Body of pancreas (tissue), 4 donors: ENCODE data around the gene PTPRB. TPM values are rescaled to one million over a fixed set of nuclear protein-coding genes. Genes with fewer than 3 reads are reported as not detected.

Experiments
- ATAC-seq: fragments of 150-250 bp; one replicate; pipeline ENCODE4 v1.9.1; 2016
- DNase-seq, 4 donors: peaks; one replicate each; pipeline ENCODE4 v3.0.0-alpha.2; 2019
- H3K27ac ChIP-seq, 4 donors: fragments of 200-600 bp; sonication (generic); 1 replicate in 3 of 4; 2 replicates in 1 of 4; pipeline versions ENCODE4 v1.5.1 to v1.6.1; 2016 to 2019; ENCODE audit warnings: mild to moderate bottlenecking in 1 of 4, mixed read lengths in 1 of 4, moderate library complexity in 1 of 4
- H3K27me3 ChIP-seq, 2 donors: fragments of 200-600 bp; sonication (generic); one replicate each; pipeline ENCODE4 v1.6.0; 2016; ENCODE audit warnings: mild to moderate bottlenecking in 1 of 2
- H3K36me3 ChIP-seq, 2 donors: fragments of 200-600 bp; sonication (generic); replicated peaks in 1 of 2; 2 replicates each; pipeline ENCODE4 v1.5.1; 2016; ENCODE audit warnings: low read depth in 2 of 2; ENCODE audit not compliant: insufficient read depth in 1 of 2
- H3K4me1 ChIP-seq: fragments of 200-600 bp; sonication (generic); one replicate; pipeline ENCODE4 v1.6.0; 2016
- H3K4me3 ChIP-seq, 2 donors: fragments of 200-600 bp; sonication (generic); 1 replicate in 1 of 2; 2 replicates in 1 of 2; pipeline ENCODE4 v1.5.1; 2016 to 2019
- H3K9me3 ChIP-seq, 3 donors: fragments of 200-600 bp; sonication (generic); 1 replicate in 2 of 3; 2 replicates in 1 of 3; pipeline ENCODE4 v1.5.1; 2016
- POLR2A ChIP-seq, 3 donors: fragments of 450-650 bp; IDR thresholded peaks; one replicate each; pipeline ENCODE4 v1.6.1; 2016; ENCODE audit warnings: antibody characterized with exemption in 3 of 3, mild to moderate bottlenecking in 2 of 3
- WGBS, 2 donors: methylation state at CpG; one replicate each; pipeline ENCODE4 v1.1.5; 2017; 5-methylcytosine and 5-hydroxymethylcytosine counted together
- intact Hi-C: fragments of 100-400 bp; cut with DNase I; formaldehyde crosslinking; loops from one replicate; pipeline ENCODE4 v1.15.1; 2023
- total RNA-seq, 2 donors: library from RNA; depleted of rRNA; stranded (reverse); fragments of >200 nt; gene quantifications; one replicate each; pipeline ENCODE4 v1.1.0, GENCODE V29; 2016
- TF ChIP-seq, protein P1 (sequence below), 7 experiments: fragments of 450-650 bp in 4 of 7; fragments of 200-600 bp in 3 of 7; sonication (generic) in 3 of 7; IDR thresholded peaks; one replicate each; pipeline ENCODE4 v1.5.1; 2016 to 2019; ENCODE audit warnings: antibody characterized with exemption in 7 of 7

Gene PTPRB
- total RNA-seq, 2 donors from 2014 or later, result 4.9 to 9.9 TPM

DNA sequence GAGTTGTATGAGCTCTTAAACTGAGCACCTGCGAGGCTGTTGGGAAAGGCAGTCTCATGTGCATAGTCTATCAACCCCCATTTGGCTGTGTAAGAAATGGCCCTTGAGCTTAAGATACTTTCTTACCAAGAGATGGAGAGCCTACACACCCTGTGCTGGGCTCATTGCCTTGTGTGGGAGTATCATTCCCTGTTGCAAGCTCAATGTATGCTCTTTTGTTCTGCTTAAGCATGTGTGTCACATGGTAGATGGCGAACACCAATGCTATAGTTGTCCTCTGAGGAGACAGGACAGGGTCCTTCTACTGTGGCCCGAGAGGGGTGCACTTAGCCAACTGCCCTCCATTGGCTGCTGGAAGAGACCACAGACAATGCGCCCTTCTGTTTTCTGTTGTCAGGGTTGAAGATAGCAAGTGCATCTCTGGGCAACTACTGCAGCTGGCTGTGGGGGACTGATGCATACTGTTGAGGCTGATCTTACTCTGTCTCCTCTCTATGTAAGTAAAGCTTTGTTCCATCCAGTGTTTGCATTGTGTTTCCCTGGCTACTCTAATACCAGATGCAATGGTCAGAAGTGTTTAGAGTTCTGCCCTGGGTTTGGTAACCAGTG lies 79.5 kb downstream of the PTPRB start:
- no peaks in the 10 kb centered on the region for H3K4me1 ChIP-seq
- TF ChIP-seq, protein P1, sequence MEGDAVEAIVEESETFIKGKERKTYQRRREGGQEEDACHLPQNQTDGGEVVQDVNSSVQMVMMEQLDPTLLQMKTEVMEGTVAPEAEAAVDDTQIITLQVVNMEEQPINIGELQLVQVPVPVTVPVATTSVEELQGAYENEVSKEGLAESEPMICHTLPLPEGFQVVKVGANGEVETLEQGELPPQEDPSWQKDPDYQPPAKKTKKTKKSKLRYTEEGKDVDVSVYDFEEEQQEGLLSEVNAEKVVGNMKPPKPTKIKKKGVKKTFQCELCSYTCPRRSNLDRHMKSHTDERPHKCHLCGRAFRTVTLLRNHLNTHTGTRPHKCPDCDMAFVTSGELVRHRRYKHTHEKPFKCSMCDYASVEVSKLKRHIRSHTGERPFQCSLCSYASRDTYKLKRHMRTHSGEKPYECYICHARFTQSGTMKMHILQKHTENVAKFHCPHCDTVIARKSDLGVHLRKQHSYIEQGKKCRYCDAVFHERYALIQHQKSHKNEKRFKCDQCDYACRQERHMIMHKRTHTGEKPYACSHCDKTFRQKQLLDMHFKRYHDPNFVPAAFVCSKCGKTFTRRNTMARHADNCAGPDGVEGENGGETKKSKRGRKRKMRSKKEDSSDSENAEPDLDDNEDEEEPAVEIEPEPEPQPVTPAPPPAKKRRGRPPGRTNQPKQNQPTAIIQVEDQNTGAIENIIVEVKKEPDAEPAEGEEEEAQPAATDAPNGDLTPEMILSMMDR (IDR thresholded peaks at IDR 0.05), result no peak
- no peak for TF ChIP-seq POLR2A (IDR thresholded peaks at IDR 0.05)
- no peaks in the 10 kb centered on the region for H3K9me3 ChIP-seq
- WGBS, 2 donors, result 68 to 76% methylated on average over 2 to 4 of the region's 4 CpGs
- no peak overlapping the region for H3K4me3 ChIP-seq
- no peaks in the 10 kb centered on the region for H3K27me3 ChIP-seq
- H3K27ac ChIP-seq, result no peak overlapping the region
- H3K36me3 ChIP-seq, result no peaks in the 10 kb centered on the region
- no peak for DNase-seq
- intact Hi-C loops, result no loop called here
- ATAC-seq, result no peak

DNA sequence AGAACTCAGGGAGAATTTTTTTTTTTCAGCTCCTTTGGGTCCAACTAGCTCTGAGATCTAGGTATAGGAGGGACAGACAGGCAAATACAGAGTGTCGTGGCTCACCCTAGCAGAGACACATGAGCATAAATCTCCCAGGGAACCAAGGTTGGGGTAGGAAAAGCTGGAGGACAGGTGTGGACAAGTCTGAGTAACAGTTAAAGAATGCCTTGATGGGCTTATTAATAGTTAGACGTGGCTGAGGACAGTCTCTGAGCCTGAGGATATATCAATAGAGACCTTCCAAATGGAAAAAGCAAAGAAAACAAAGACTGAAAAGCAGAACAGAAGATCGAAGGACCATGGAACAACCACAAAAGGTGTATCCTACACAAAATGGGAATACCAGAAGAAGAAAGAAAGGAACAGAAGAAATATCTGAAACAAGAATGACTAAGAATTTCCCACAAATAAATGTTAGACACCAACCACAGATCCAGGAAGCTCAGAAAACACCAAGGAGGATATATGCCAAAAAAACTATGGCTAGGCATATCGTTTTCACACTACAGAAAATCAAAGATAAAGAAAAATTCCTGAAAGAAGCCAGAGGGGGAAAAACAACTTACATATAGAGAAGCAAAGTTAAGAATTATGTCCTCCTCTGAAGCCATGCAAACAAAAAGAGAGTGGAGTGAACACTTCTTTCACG lies 80.9 kb downstream of the PTPRB start:
- WGBS, 2 donors, result 37 to 42% methylated on average over 5 of the region's 5 CpGs
- no peak overlapping the region for H3K27ac ChIP-seq
- intact Hi-C loops, result no loop called here
- no peaks in the 10 kb centered on the region for H3K27me3 ChIP-seq
- no peak for ATAC-seq
- H3K4me1 ChIP-seq, result no peaks in the 10 kb centered on the region
- no peaks in the 10 kb centered on the region for H3K36me3 ChIP-seq
- no peaks in the 10 kb centered on the region for H3K9me3 ChIP-seq
- no peak overlapping the region for H3K4me3 ChIP-seq
- DNase-seq, result no peak
- no peak for TF ChIP-seq POLR2A (IDR thresholded peaks at IDR 0.05)
- TF ChIP-seq, protein P1 (IDR thresholded peaks at IDR 0.05), result no peak

DNA sequence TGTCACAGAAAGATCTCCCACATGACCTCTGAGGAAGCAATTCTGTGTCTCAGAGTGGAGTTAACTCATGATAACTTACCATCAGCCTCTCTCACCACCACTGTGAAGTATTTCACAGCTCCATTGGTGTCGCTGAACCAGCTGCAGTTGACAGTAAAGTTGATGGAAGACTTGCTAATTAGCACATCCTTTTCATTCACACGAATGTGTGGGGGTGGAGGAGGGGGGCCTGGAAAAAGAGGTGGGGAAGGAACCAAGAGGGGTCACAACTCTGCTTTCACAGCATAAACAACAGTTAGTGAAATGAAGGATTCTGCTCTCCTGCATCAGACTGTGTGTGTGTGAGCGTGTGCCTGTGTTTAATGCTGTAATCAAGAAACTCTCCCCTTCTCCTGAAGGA lies 82.1 kb downstream of the PTPRB start:
- H3K9me3 ChIP-seq, result no peaks in the 10 kb centered on the region
- H3K36me3 ChIP-seq, result no peaks in the 10 kb centered on the region
- H3K4me1 ChIP-seq, result no peaks in the 10 kb centered on the region
- no peaks in the 10 kb centered on the region for H3K27me3 ChIP-seq
- intact Hi-C loops, result no loop called here
- TF ChIP-seq, protein P1 (IDR thresholded peaks at IDR 0.05), result no peak
- TF ChIP-seq POLR2A (IDR thresholded peaks at IDR 0.05), result no peak
- H3K4me3 ChIP-seq, result no peak overlapping the region
- 20 to 29% methylated on average over 3 of the region's 3 CpGs for WGBS, 2 donors
- no peak for DNase-seq
- H3K27ac ChIP-seq, result no peak overlapping the region
- ATAC-seq, result no peak

DNA sequence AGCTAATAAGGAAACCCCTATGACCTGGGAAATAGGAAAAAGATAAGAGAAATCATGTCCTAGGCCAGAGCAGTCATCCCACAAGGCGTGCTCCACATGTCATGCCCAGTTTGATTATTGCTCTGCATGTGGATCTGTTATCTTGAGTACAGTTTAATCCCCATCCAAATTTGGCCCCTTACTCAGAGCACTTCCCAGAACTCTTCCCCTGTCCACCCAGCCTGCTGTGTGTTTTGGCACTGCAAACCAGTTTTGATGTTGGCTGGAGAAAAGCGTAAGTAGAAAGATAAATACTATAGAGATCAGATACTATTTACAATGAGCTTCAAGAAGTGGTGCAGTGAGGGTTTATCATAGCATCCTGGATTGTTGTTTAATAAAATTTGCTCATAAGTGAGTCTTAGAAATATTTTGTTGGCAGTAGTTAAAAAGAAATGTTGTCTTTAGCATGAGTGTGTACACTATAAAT lies 83.8 kb downstream of the PTPRB start:
- no peak for DNase-seq
- WGBS, 2 donors, result 56 to 73% methylated on average over 2 of the region's 2 CpGs
- Histone ChIP-seq H3K4me3 (no peak overlapping the region), H3K27me3 (no peaks in the 10 kb centered on the region), H3K4me1 (no peaks in the 10 kb centered on the region), H3K36me3 (no peaks in the 10 kb centered on the region), H3K9me3 (no peaks in the 10 kb centered on the region), H3K27ac (no peak overlapping the region)
- TF ChIP-seq POLR2A (IDR thresholded peaks at IDR 0.05), result no peak
- TF ChIP-seq, protein P1 (IDR thresholded peaks at IDR 0.05), result no peak
- ATAC-seq, result no peak
- intact Hi-C loops, result no loop called here

DNA sequence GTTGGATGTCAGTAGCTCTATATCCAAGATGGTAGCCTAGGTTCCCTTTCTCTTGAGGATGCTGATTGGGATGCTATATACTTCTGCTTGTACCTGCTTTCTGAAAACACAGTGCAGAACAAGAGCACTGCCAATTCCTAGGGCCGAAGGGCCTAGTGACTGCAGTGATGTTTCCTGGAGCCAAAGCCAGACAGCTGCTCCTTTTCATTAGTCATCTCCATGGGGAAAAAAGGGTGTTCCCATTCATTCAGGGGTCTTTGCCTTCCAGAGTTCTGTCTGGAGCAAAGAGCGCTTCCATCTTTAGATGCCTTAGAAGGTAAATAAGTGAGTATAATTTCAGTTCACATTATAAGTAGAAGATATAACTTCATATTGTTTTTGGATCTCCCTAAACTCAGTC lies 85.5 kb downstream of the PTPRB start:
- Histone ChIP-seq H3K4me1 (no peaks in the 10 kb centered on the region), H3K4me3 (no peak overlapping the region), H3K36me3 (no peaks in the 10 kb centered on the region), H3K9me3 (no peaks in the 10 kb centered on the region), H3K27ac (no peak overlapping the region), H3K27me3 (no peaks in the 10 kb centered on the region)
- intact Hi-C loops, result no loop called here
- WGBS, 2 donors, result 76% methylated on average over 2 of the region's 2 CpGs
- no peak for TF ChIP-seq POLR2A (IDR thresholded peaks at IDR 0.05)
- TF ChIP-seq, protein P1 (IDR thresholded peaks at IDR 0.05), result no peak
- no peak for DNase-seq
- no peak for ATAC-seq
